ENCODE data around the gene SPTBN1. TPM values are rescaled to one million over a fixed set of nuclear protein-coding genes. Genes with fewer than 3 reads are reported as not detected.

SPTBN1 gene
- total RNA-seq, 2 experiments from 2014 or later: 103 to 107 TPM

DNA sequence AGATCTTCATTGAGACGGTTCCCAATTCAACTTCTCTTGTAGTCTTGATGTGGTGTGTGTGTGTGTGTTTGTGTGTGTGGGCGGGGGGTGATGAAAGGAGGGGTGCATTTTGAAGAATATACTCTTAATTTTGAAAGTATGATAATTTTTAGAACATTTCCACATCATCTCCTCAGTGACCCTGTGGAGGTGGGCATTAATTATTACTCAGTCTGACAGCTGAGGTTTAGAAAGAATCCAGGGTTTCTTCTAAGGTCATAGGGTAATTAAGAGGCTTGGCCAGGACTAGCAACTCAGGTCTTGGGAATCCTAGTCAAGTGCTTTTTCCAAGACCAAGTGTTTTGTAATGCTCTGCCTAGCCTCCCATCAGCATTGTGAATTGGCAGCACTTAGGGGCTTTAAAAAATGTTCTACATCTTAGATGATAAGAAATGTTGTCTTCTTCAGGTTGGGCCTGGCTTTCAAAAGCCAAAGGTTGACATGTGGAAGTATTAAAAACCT lies 100.5 kb downstream of the SPTBN1 start:
- no peaks in the 10 kb centered on the region for H3K27me3 Mint-ChIP-seq (ENCODE audit: low read depth)
- H3K36me3 Mint-ChIP-seq (ENCODE audit: low read depth): peaks cover 20% of the 10 kb centered on the region
- CTCF ChIA-PET: interaction anchor here (0.9 to 7.5 kb wide), 2 partner anchors 16 to 148 kb away, joined by 3 to 68 read pairs; no protein-coding TSS in a partner anchor
- no peak for DNase-seq
- peaks cover 33% of the 10 kb centered on the region for H3K4me1 Mint-ChIP-seq (ENCODE audit: low read depth)
- no peak overlapping the region for H3K27ac Mint-ChIP-seq
- no peaks in the 10 kb centered on the region for H3K9me3 Mint-ChIP-seq
- peak overlapping the region; percentile 87 for H3K4me3 Mint-ChIP-seq
- intact Hi-C loops (cut with micrococcal nuclease): loop anchor here (1.0 to 5.0 kb wide), 5 partner anchors 10 to 1061 kb away; partner anchors contain the start of genes CHAC2, CLHC1, PPP4R3B and RPS27A

GRCh38 chr2:54557211-54557600 lies 101.1 kb downstream of the SPTBN1 start:
- intact Hi-C loops (cut with micrococcal nuclease): loop anchor here (1.0 to 5.0 kb wide), 5 partner anchors 11 to 1060 kb away; partner anchors contain the start of genes CHAC2, CLHC1, PPP4R3B and RPS27A

DNA sequence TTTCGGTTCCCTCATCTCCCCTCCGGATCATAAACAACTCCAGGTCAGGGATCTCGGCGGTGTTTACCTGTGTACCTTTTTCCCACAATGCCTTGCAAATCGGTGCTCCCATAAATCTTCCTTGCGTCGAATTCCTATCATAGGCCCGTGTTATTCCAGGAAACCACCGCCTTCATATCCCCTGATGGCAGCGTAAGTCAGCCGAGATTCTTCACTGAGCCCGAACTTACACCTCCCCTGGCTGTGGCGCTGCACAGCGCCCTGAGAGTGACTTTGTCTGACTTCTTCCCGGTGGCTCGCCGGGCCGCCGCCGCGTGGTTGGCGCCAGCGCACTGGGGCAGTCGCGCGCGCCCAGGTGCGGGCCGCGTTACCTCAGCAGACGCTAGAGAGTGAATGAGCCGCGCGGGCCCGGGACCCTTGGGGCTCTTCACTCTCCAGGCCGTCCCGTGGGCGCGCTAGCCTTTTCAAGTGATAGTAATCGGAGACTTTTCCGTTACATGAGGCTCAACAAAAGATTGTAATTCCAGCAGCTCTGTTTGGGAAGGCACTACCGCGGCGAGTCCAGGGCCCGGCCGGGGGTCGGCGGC lies 101.6 kb downstream of the SPTBN1 start:
- Mint-ChIP-seq H3K4me1 (ENCODE audit: low read depth) (peaks cover 40% of the 10 kb centered on the region), H3K27ac (peak overlapping the region; percentile 68), H3K9me3 (no peaks in the 10 kb centered on the region), H3K4me3 (peak overlapping the region; percentile 87), H3K27me3 (ENCODE audit: low read depth) (no peaks in the 10 kb centered on the region), H3K36me3 (ENCODE audit: low read depth) (peaks cover 20% of the 10 kb centered on the region)
- intact Hi-C loops (cut with micrococcal nuclease): loop anchor here (1.0 to 5.0 kb wide), 10 partner anchors 11 to 1060 kb away; partner anchors contain the start of genes CHAC2, CLHC1, EML6 and PPP4R3B
- DNase-seq: peak; percentile 74
- CTCF ChIA-PET: interaction anchor here (0.7 to 7.5 kb wide), 9 partner anchors 15 to 147 kb away, joined by 3 to 68 read pairs (median 9); no protein-coding TSS in a partner anchor

More at GRCh38 chr2:54557211-54557600, 101.1 kb downstream of the SPTBN1 start:
- Mint-ChIP-seq H3K9me3 (no peaks in the 10 kb centered on the region), H3K4me3 (peak overlapping the region; percentile 87), H3K4me1 (ENCODE audit: low read depth) (peaks cover 38% of the 10 kb centered on the region), H3K36me3 (ENCODE audit: low read depth) (peaks cover 20% of the 10 kb centered on the region), H3K27ac (peak overlapping the region; percentile 68), H3K27me3 (ENCODE audit: low read depth) (no peaks in the 10 kb centered on the region)
- CTCF ChIA-PET: interaction anchor here (0.9 to 7.5 kb wide), 2 partner anchors 16 to 147 kb away, joined by 3 to 68 read pairs; no protein-coding TSS in a partner anchor
- no peak for DNase-seq

GRCh38 chr2:54558188-54559005 lies 102.3 kb downstream of the SPTBN1 start:
- peak overlapping the region; percentile 87 for H3K4me3 Mint-ChIP-seq
- H3K27ac Mint-ChIP-seq: peak overlapping the region; percentile 99
- peak; percentile 83 for DNase-seq
- peaks cover 43% of the 10 kb centered on the region for H3K4me1 Mint-ChIP-seq (ENCODE audit: low read depth)
- intact Hi-C loops (cut with micrococcal nuclease): loop anchor here (1.0 to 5.0 kb wide), 8 partner anchors 31 to 1059 kb away; partner anchors contain the start of genes CHAC2, CLHC1, EML6 and PPP4R3B
- H3K27me3 Mint-ChIP-seq (ENCODE audit: low read depth): no peaks in the 10 kb centered on the region
- no peaks in the 10 kb centered on the region for H3K9me3 Mint-ChIP-seq
- peaks cover 18% of the 10 kb centered on the region for H3K36me3 Mint-ChIP-seq (ENCODE audit: low read depth)
- CTCF ChIA-PET: interaction anchor here (0.7 to 7.5 kb wide), 18 partner anchors 14 to 164 kb away, joined by 3 to 68 read pairs (median 4); no protein-coding TSS in a partner anchor

DNA sequence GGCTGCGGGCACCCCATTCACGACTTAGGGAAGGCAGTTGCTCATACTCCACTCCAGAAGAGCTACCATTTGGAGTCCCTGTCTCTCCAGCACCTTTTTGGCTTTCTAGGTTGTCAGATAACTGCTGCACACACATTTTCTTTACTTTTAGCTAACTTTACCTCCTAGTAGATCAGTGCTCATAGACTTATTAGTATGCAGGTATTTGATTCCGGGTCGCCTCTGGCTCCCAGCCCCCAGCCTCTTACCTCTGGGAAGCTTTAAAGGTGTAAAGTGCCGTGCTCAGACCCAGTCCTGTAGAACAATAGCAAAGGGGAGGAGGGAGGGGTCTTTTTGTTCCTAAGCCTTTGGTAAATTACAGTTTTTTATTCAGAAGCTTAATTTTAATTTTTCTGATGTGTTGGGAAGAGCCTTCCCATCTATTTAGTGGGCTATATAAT lies 102.9 kb downstream of the SPTBN1 start:
- no peak for DNase-seq
- Mint-ChIP-seq H3K4me1 (ENCODE audit: low read depth) (peaks cover 42% of the 10 kb centered on the region), H3K27me3 (ENCODE audit: low read depth) (no peaks in the 10 kb centered on the region), H3K9me3 (no peaks in the 10 kb centered on the region), H3K36me3 (ENCODE audit: low read depth) (peaks cover 18% of the 10 kb centered on the region), H3K27ac (peak overlapping the region; percentile 99), H3K4me3 (peak overlapping the region; percentile 87)
- CTCF ChIA-PET: interaction anchor here (0.7 to 7.5 kb wide), 18 partner anchors 14 to 164 kb away, joined by 3 to 68 read pairs (median 3); no protein-coding TSS in a partner anchor
- intact Hi-C loops (cut with micrococcal nuclease): loop anchor here (2.0 to 5.0 kb wide), 4 partner anchors 492 to 1058 kb away; partner anchors contain the start of genes CHAC2, CLHC1, PPP4R3B and RPS27A

DNA sequence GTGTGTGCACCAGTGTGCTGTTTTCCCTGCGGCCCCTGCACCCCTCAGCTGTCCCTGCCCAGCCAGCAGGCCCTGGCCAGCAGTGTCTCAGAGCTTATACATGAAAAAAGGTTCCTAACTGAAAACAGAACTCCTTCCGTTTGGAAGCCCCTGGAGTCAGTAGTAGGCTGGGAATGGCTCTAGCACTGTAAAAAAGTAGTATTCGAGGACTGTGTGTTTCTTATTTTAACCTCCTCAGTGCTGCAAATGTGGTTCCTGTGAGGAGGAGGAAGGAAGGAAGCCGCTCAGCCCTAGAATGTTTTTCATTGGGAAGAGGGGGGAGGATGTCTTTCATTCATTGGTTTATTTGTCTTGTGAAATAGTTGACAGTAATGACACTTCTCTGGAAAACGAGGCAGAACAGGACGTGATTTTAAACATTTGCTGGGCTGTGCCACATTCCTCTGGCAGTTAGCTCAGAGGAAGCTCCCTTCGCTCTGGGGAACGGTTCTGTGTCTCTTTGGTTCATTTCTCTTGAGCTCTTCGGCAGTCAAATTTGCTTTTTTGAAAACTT lies 103.5 kb downstream of the SPTBN1 start:
- peak overlapping the region; percentile 87 for H3K4me3 Mint-ChIP-seq
- CTCF ChIA-PET: interaction anchor here (0.6 to 7.5 kb wide), 12 partner anchors 13 to 114 kb away, joined by 3 to 68 read pairs (median 4); no protein-coding TSS in a partner anchor
- peak; percentile 49 for DNase-seq
- intact Hi-C loops (cut with micrococcal nuclease): loop anchor here (1.0 to 5.0 kb wide), 7 partner anchors 10 to 1058 kb away; partner anchors contain the start of genes CHAC2, CLHC1, PPP4R3B and RPS27A
- H3K9me3 Mint-ChIP-seq: no peaks in the 10 kb centered on the region
- peak overlapping the region; percentile 99 for H3K27ac Mint-ChIP-seq
- H3K27me3 Mint-ChIP-seq (ENCODE audit: low read depth): no peaks in the 10 kb centered on the region
- peaks cover 18% of the 10 kb centered on the region for H3K36me3 Mint-ChIP-seq (ENCODE audit: low read depth)
- H3K4me1 Mint-ChIP-seq (ENCODE audit: low read depth): peaks cover 47% of the 10 kb centered on the region

GRCh38 chr2:54560146-54560881 lies 104.2 kb downstream of the SPTBN1 start:
- CTCF ChIA-PET: interaction anchor here (0.6 to 7.5 kb wide), 8 partner anchors 13 to 113 kb away, joined by 3 to 68 read pairs (median 6); no protein-coding TSS in a partner anchor
- Mint-ChIP-seq H3K36me3 (ENCODE audit: low read depth) (peaks cover 18% of the 10 kb centered on the region), H3K27me3 (ENCODE audit: low read depth) (no peaks in the 10 kb centered on the region), H3K9me3 (no peaks in the 10 kb centered on the region), H3K4me3 (peak overlapping the region; percentile 87), H3K4me1 (ENCODE audit: low read depth) (peaks cover 49% of the 10 kb centered on the region), H3K27ac (peak overlapping the region; percentile 99)
- DNase-seq: peak; percentile 61
- intact Hi-C loops (cut with micrococcal nuclease): loop anchor here (1.0 kb wide), 3 partner anchors 9 to 20 kb away; no protein-coding TSS in a partner anchor

- Mint-ChIP-seq H3K4me1 (ENCODE audit: low read depth) (peaks cover 53% of the 10 kb centered on the region), H3K27me3 (ENCODE audit: low read depth) (no peaks in the 10 kb centered on the region), H3K9me3 (no peaks in the 10 kb centered on the region), H3K4me3 (peak overlapping the region; percentile 87), H3K36me3 (ENCODE audit: low read depth) (peaks cover 18% of the 10 kb centered on the region), H3K27ac (peak overlapping the region; percentile 99)
- intact Hi-C loops (cut with micrococcal nuclease): no loop called here
- DNase-seq: no peak
- CTCF ChIA-PET: interaction anchor here (1.1 to 7.5 kb wide), 3 partner anchors 12 to 41 kb away, joined by 3 to 68 read pairs (median 14); no protein-coding TSS in a partner anchor
These were observed 104.9 kb downstream of the SPTBN1 start for GRCh38 chr2:54561010-54561409.

- DNase-seq: no peak
- Mint-ChIP-seq H3K9me3 (no peaks in the 10 kb centered on the region), H3K4me3 (no peak overlapping the region), H3K27me3 (ENCODE audit: low read depth) (no peaks in the 10 kb centered on the region), H3K36me3 (ENCODE audit: low read depth) (peaks cover 13% of the 10 kb centered on the region), H3K4me1 (ENCODE audit: low read depth) (peaks cover 64% of the 10 kb centered on the region), H3K27ac (peak overlapping the region; percentile 47)
- intact Hi-C loops (cut with micrococcal nuclease): no loop called here
- CTCF ChIA-PET: interaction anchor here (0.5 to 0.6 kb wide), 2 partner anchors 42 to 140 kb away, joined by 3 read pairs; no protein-coding TSS in a partner anchor
These were observed 108.3 kb downstream of the SPTBN1 start for GRCh38 chr2:54564439-54564838.

GRCh38 chr2:54565551-54565950 lies 109.4 kb downstream of the SPTBN1 start:
- Mint-ChIP-seq H3K9me3 (no peaks in the 10 kb centered on the region), H3K27ac (peak overlapping the region; percentile 31)

More at GRCh38 chr2:54565551-54565950, 109.4 kb downstream of the SPTBN1 start:
- H3K36me3 Mint-ChIP-seq (ENCODE audit: low read depth): peaks cover 7% of the 10 kb centered on the region
- no peak overlapping the region for H3K4me3 Mint-ChIP-seq
- no peak for DNase-seq
- CTCF ChIA-PET: interaction anchor here (1.5 kb wide), 1 partner anchor 40 kb away, joined by 3 read pairs; no protein-coding TSS in a partner anchor
- intact Hi-C loops (cut with micrococcal nuclease): no loop called here
- H3K27me3 Mint-ChIP-seq (ENCODE audit: low read depth): no peaks in the 10 kb centered on the region
- peaks cover 76% of the 10 kb centered on the region for H3K4me1 Mint-ChIP-seq (ENCODE audit: low read depth)
